PC-9 (cell line): ENCODE measurements around the gene CD59. TPM values are rescaled to one million over a fixed set of nuclear protein-coding genes. Genes with fewer than 3 reads are reported as not detected.
A peak's percentile ranks its signal among the peaks of the same experiment; 100 is the strongest.
"Not testable (repeated sequence)": the region's sequence is repeated elsewhere in the genome, so short reads cannot be mapped to it uniquely, and the experiment has no call there.

Experiments used
- BruUV-seq: library from RNA; stranded (reverse); fragments of 400-500 nt; replicated peaks from 2 replicates; lab custom pipeline; 2021; lab: Mats Ljungman, UMichigan
- CTCF ChIA-PET: fragments of 300-600 bp; sonication (Branson Sonifier 250); formaldehyde crosslinking; loops from one replicate; lab custom pipeline; 2022; ENCODE audit warnings: antibody characterized with exemption; lab: Charles Lee
- POLR2A ChIA-PET: fragments of 300-600 bp; sonication (Branson Sonifier 250); formaldehyde crosslinking; loops from one replicate; lab custom pipeline; 2022; ENCODE audit warnings: antibody characterized with exemption; ENCODE audit not compliant: unreplicated experiment; lab: Charles Lee
- DNase-seq, 2 experiments: peaks; one replicate each; pipeline versions ENCODE4 v3.0.0 to v3.0.0-alpha.2; 2015 to 2022; ENCODE audit warnings: mixed read lengths in 1 of 2
- H2AFZ ChIP-seq: fragments of 200-600 bp; sonication (generic); 2 replicates; pipeline ENCODE4 v1.8.1; 2017; ENCODE audit warnings: antibody characterized with exemption
- H3F3A ChIP-seq: fragments of 200-600 bp; sonication (generic); 2 replicates; pipeline ENCODE4 v1.8.1; 2017; ENCODE audit warnings: antibody characterized with exemption, mild to moderate bottlenecking, low read depth; ENCODE audit not compliant: insufficient read depth
- H3K27ac ChIP-seq: fragments of 200-600 bp; sonication (generic); 2 replicates; pipeline ENCODE4 v1.6.1; 2016; ENCODE audit warnings: mixed run types
- H3K27me3 ChIP-seq: fragments of 200-600 bp; sonication (generic); 2 replicates; pipeline ENCODE4 v1.6.1; 2016; ENCODE audit warnings: low read depth, mixed run types; ENCODE audit not compliant: insufficient read depth
- H3K36me3 ChIP-seq: fragments of 200-600 bp; sonication (generic); 2 replicates; pipeline ENCODE4 v1.6.1; 2016; ENCODE audit warnings: low read depth, mixed run types
- H3K4me1 ChIP-seq: fragments of 200-600 bp; sonication (generic); replicated peaks from 2 replicates; pipeline ENCODE4 v1.6.1; 2016; ENCODE audit warnings: mixed run types; ENCODE audit not compliant: insufficient read depth
- H3K4me2 ChIP-seq: fragments of 200-600 bp; sonication (generic); 2 replicates; pipeline ENCODE4 v1.6.1; 2017; ENCODE audit warnings: mixed run types
- H3K4me3 ChIP-seq: fragments of 200-600 bp; sonication (generic); 2 replicates; pipeline ENCODE4 v1.6.1; 2016; ENCODE audit warnings: mixed run types
- H3K79me2 ChIP-seq: fragments of 200-600 bp; sonication (generic); 2 replicates; pipeline ENCODE4 v1.6.1; 2017; ENCODE audit warnings: low read depth, mixed run types
- H3K9me2 ChIP-seq: fragments of 200-600 bp; sonication (generic); 2 replicates; pipeline ENCODE4 v1.8.1; 2017; ENCODE audit warnings: mild to moderate bottlenecking; ENCODE audit not compliant: insufficient read depth
- H3K9me3 ChIP-seq: fragments of 200-600 bp; sonication (generic); 2 replicates; pipeline ENCODE4 v1.8.1; 2016; ENCODE audit warnings: low read depth; ENCODE audit not compliant: insufficient read depth
- H4K20me1 ChIP-seq: fragments of 200-600 bp; sonication (generic); 2 replicates; pipeline ENCODE4 v1.8.1; 2017; ENCODE audit not compliant: insufficient read depth
- EZH2 ChIP-seq: fragments of 200-600 bp; sonication (generic); IDR thresholded peaks from 2 replicates; pipeline ENCODE4 v1.8.0; 2017; ENCODE audit warnings: antibody characterized with exemption, low read depth
- intact Hi-C: fragments of 100-400 bp; cut with micrococcal nuclease; formaldehyde crosslinking; loops from one replicate; pipeline ENCODE4 v1.10.0; 2022; ENCODE audit not compliant: unreplicated experiment
- total RNA-seq: library from RNA; stranded (reverse); gene quantifications from 2 replicates; pipeline ENCODE4 v1.2.3, GENCODE V29; 2021
- TF ChIP-seq, protein P1 (sequence below): fragments of 200-600 bp; sonication (generic); conservative IDR thresholded peaks from 2 replicates; pipeline ENCODE4 v1.6.1; 2017; ENCODE audit warnings: mixed run types, antibody characterized with exemption, mild to moderate bottlenecking, moderate library complexity

Gene CD59
- total RNA-seq, 1 experiment from 2014 or later: 291 TPM

GRCh38 chr11:33730716-33731115 is 5.5 kb downstream of the CD59 start:
- intact Hi-C loops: loop anchor here (10.0 kb wide), 1 partner anchor 476 kb away; the partner anchor contains the start of gene HIPK3
- no peaks in the 10 kb centered on the region for H3K9me3 ChIP-seq
- CTCF ChIA-PET: no interaction called here
- no TSS peak for BruUV-seq
- H3K9me2 ChIP-seq: no peaks in the 10 kb centered on the region
- TF ChIP-seq EZH2: no peak
- TF ChIP-seq, protein P1, sequence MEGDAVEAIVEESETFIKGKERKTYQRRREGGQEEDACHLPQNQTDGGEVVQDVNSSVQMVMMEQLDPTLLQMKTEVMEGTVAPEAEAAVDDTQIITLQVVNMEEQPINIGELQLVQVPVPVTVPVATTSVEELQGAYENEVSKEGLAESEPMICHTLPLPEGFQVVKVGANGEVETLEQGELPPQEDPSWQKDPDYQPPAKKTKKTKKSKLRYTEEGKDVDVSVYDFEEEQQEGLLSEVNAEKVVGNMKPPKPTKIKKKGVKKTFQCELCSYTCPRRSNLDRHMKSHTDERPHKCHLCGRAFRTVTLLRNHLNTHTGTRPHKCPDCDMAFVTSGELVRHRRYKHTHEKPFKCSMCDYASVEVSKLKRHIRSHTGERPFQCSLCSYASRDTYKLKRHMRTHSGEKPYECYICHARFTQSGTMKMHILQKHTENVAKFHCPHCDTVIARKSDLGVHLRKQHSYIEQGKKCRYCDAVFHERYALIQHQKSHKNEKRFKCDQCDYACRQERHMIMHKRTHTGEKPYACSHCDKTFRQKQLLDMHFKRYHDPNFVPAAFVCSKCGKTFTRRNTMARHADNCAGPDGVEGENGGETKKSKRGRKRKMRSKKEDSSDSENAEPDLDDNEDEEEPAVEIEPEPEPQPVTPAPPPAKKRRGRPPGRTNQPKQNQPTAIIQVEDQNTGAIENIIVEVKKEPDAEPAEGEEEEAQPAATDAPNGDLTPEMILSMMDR: no peak
- POLR2A ChIA-PET: interaction anchor here (0.5 kb wide), 1 partner anchor 906 kb away, joined by 20 read pairs; no protein-coding TSS in a partner anchor
- no peak overlapping the region for H3K27ac ChIP-seq
- H3K4me3 ChIP-seq: no peak overlapping the region
- H4K20me1 ChIP-seq: peaks cover 57% of the 10 kb centered on the region
- peaks cover 99% of the 10 kb centered on the region for H3K79me2 ChIP-seq
- no peak for DNase-seq
- H3K27me3 ChIP-seq: no peaks in the 10 kb centered on the region
- no peak overlapping the region for H3K4me2 ChIP-seq
- H3K4me1 ChIP-seq: peaks cover 38% of the 10 kb centered on the region
- peaks cover 32% of the 10 kb centered on the region for H3K36me3 ChIP-seq
- H2AFZ ChIP-seq: no peak overlapping the region
- peaks cover 3% of the 10 kb centered on the region; the same call in 1 of the 2 replicates for H3F3A ChIP-seq

GRCh38 chr11:33729072-33729664 is 7.1 kb downstream of the CD59 start:
- peaks cover 99% of the 10 kb centered on the region for H3K79me2 ChIP-seq
- H3K4me3 ChIP-seq, H3K9me3 ChIP-seq, H2AFZ ChIP-seq, H3K9me2 ChIP-seq, H3F3A ChIP-seq, intact Hi-C loops, CTCF ChIA-PET, POLR2A ChIA-PET, BruUV-seq, H3K4me2 ChIP-seq, H3K27me3 ChIP-seq, H3K27ac ChIP-seq: not testable (repeated sequence)
- H3K36me3 ChIP-seq: peaks cover 29% of the 10 kb centered on the region
- H3K4me1 ChIP-seq: peaks cover 45% of the 10 kb centered on the region
- DNase-seq: peak in 1 of 2 experiments; percentile 28
- H4K20me1 ChIP-seq: peaks cover 49% of the 10 kb centered on the region

DNA sequence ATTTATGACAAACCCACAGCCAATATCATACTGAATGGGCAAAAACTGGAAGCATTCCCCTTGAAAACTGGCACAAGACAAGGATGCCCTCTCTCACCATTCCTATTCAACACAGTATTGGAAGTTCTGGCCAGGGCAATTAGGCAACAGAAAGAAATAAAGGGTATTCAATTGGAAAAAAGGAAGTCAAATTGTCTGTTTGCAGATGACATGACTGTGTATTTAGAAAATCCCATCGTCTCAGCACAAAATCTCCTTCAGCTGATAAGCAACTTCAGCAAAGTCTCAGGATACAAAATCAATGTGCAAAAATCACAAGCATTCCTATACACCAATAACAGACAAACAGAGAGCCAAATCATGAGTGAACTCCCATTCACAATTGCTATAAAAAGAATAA is 8.7 kb downstream of the CD59 start:
- H2AFZ ChIP-seq, H3K9me2 ChIP-seq, H3K27me3 ChIP-seq, POLR2A ChIA-PET, H3K4me2 ChIP-seq, CTCF ChIA-PET, intact Hi-C loops, BruUV-seq, H3K9me3 ChIP-seq, H3K4me3 ChIP-seq, H3K27ac ChIP-seq: not testable (repeated sequence)
- peak in 1 of 2 experiments; percentile 4 for DNase-seq
- Histone ChIP-seq H4K20me1 (peaks cover 47% of the 10 kb centered on the region), H3F3A (peaks cover 24% of the 10 kb centered on the region; the same call in 1 of the 2 replicates), H3K4me1 (peaks cover 45% of the 10 kb centered on the region), H3K79me2 (peaks cover 99% of the 10 kb centered on the region), H3K36me3 (peaks cover 18% of the 10 kb centered on the region)

DNA sequence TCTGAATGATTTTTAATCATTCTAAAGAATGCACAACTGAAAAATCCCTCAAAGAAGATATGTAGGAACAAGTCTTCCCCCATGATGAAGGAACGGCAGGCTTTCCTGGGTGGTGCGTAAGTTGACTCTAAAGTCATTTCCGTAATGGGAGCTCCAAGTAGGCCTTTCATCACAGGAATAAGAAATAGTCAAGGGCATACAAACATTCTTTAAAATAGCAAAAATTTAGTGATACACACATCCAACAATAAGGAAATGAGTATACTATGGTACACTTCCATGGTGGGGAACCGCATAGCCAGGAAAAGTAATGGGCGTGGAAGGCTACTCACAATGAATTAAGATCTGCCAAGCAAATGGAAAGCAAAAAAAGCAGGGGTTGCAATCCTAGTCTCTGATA is 10.7 kb downstream of the CD59 start:
- H3K27me3 ChIP-seq: no peaks in the 10 kb centered on the region
- ChIA-PET CTCF (no interaction called here), POLR2A (interaction anchor here (0.6 kb wide), 1 partner anchor 373 kb away, joined by 3 read pairs; no protein-coding TSS in a partner anchor)
- no peak overlapping the region for H3K4me2 ChIP-seq
- H3K4me1 ChIP-seq: peaks cover 40% of the 10 kb centered on the region
- peaks cover 34% of the 10 kb centered on the region for H4K20me1 ChIP-seq
- no peak overlapping the region for H3K4me3 ChIP-seq
- H3K27ac ChIP-seq: no peak overlapping the region
- peaks cover 27% of the 10 kb centered on the region for H3K36me3 ChIP-seq
- peaks cover 24% of the 10 kb centered on the region; the same call in 1 of the 2 replicates for H3F3A ChIP-seq
- peak in 1 of 2 experiments; percentile 20 for DNase-seq
- H3K9me2 ChIP-seq: no peaks in the 10 kb centered on the region
- intact Hi-C loops: no loop called here
- peaks cover 93% of the 10 kb centered on the region for H3K79me2 ChIP-seq
- H2AFZ ChIP-seq: no peak overlapping the region
- TF ChIP-seq, protein P1: no peak
- TF ChIP-seq EZH2: no peak
- BruUV-seq: no TSS peak
- no peaks in the 10 kb centered on the region for H3K9me3 ChIP-seq
